ENCODE measurements around the gene ZNF772. TPM values are rescaled to one million over a fixed set of nuclear protein-coding genes. Genes with fewer than 3 reads are reported as not detected.
"Not testable (repeated sequence)": the region's sequence is repeated elsewhere in the genome, so short reads cannot be mapped to it uniquely, and the experiment has no call there.

The ZNF772 gene
- total RNA-seq, 2 donors from 2014 or later, result 2.7 to 6.6 TPM

DNA sequence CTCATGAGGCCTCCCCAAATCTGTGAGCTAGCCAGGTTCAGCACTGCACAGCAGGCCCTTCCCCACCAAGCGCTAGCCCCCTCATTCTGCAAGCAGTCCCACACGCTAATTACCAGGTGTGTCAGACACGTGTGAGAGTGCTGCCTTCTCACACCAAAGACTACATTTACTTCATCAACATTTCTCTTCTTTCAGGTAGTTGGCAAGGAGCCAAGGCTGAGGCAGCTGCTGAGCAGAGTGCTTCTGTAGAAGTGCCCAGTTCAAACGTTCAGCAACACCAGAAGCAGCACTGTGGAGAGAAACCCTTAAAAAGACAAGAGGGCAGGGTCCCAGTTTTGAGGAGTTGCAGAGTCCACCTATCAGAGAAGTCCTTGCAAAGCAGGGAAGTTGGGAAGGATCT lies 28.8 kb upstream of the ZNF772 start:
- H3K27me3 ChIP-seq (replicated peaks; ENCODE audit: insufficient read depth), result no peaks in the 10 kb centered on the region
- DNase-seq (ENCODE audit: low spot score), result no peak
- no peak overlapping the region for H3K27ac ChIP-seq
- peaks cover 42% of the 10 kb centered on the region for H3K9me3 ChIP-seq
- H3K4me3 ChIP-seq, result no peak overlapping the region
- no peak for ATAC-seq (ENCODE audit: insufficient number of reproducible peaks, low FRiP score, low read depth)
- TF ChIP-seq, protein P1, sequence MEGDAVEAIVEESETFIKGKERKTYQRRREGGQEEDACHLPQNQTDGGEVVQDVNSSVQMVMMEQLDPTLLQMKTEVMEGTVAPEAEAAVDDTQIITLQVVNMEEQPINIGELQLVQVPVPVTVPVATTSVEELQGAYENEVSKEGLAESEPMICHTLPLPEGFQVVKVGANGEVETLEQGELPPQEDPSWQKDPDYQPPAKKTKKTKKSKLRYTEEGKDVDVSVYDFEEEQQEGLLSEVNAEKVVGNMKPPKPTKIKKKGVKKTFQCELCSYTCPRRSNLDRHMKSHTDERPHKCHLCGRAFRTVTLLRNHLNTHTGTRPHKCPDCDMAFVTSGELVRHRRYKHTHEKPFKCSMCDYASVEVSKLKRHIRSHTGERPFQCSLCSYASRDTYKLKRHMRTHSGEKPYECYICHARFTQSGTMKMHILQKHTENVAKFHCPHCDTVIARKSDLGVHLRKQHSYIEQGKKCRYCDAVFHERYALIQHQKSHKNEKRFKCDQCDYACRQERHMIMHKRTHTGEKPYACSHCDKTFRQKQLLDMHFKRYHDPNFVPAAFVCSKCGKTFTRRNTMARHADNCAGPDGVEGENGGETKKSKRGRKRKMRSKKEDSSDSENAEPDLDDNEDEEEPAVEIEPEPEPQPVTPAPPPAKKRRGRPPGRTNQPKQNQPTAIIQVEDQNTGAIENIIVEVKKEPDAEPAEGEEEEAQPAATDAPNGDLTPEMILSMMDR (IDR thresholded peaks at IDR 0.05), result no peak
- peaks cover 44% of the 10 kb centered on the region for H3K36me3 ChIP-seq
- peaks cover 0 to 2% of the 10 kb centered on the region in 2 donors for H3K4me1 ChIP-seq (ENCODE audit: control insufficient read depth in 1 of 2, low read depth in 2 of 2)

DNA sequence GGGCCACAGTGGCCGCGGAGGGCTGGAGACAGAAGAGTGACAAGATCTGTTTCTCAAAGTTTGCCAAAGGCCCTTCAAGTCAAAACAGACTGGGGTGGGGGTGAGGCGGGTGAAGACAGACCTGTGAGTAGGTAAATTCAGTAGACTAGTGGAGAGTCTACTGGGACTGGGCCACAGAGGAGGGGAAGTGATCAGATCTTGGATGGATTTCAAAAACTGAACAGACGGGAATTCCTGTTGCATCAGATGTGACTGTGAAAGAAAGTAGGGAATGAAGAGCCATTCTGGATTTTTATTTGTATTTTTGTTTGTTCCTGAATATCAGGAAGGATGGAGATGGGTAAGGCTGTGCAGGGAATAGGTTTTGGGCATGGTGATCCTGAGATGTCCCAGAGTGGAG lies 23.0 kb upstream of the ZNF772 start:
- H3K4me3 ChIP-seq, result peak overlapping the region; percentile 84
- peaks cover 26% of the 10 kb centered on the region for H3K9me3 ChIP-seq
- ATAC-seq (ENCODE audit: insufficient number of reproducible peaks, low FRiP score, low read depth), result not testable (repeated sequence)

DNA sequence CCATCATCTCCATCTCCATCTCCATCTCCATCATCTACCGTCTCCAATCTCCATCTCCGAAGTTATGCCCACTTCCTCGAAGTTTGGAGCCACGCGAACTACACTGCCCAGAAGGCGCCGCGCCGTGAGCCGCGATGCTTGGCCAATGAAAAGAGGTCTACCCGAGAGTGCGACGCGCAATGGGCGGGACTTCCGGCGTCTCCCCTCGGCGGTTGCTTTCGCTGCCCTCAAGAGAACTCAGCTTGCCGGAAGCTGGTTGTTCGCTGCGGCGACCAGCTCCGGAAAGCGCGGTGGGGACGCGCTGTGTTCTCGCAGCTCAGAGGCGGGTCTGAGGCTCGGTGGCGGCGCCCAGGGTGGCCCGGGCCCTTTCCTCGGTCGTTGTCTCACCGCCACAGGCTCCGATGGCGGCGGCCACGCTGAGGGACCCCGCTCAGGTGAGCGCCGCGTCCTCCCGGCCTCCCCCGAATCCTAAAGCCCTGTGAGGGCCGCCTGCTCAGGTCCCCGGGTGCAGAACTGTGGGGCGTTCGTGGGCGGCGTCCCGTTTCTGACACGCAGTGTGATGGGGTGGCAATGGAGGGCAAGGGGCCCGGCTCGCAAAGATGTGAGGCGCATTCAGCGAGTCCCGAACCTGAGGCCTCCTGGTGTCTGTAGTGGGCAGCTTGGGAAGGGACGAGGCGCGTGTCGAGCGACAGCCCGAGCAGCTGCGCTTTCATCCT lies 22.5 kb upstream of the ZNF772 start, which contains the start of gene ZNF773:
TSS of gene ZNF773 (plus strand) at position 259 of the 716 bp plus-strand sequence. CDS start at position 402, 143 bp downstream.
- peaks cover 17% of the 10 kb centered on the region for H3K36me3 ChIP-seq
- H3K9me3 ChIP-seq, result peaks cover 31% of the 10 kb centered on the region
- ATAC-seq (ENCODE audit: insufficient number of reproducible peaks, low FRiP score, low read depth) (peak; percentile 79), DNase-seq (ENCODE audit: low spot score) (peak; percentile 66)
- not testable (repeated sequence) for H3K4me1 ChIP-seq (ENCODE audit: control insufficient read depth in 1 of 2, low read depth in 2 of 2); H3K27me3 ChIP-seq (replicated peaks; ENCODE audit: insufficient read depth)
- peak within 1 kb of the TSS; percentile 65 for H3K27ac ChIP-seq
- peak within 1 kb of the TSS; percentile 84 for H3K4me3 ChIP-seq

More for the DNA sequence above, 23.0 kb upstream of the ZNF772 start:
- peaks cover 22% of the 10 kb centered on the region for H3K36me3 ChIP-seq
- not testable (repeated sequence) for H3K4me1 ChIP-seq (ENCODE audit: control insufficient read depth in 1 of 2, low read depth in 2 of 2); H3K27ac ChIP-seq; DNase-seq (ENCODE audit: low spot score); H3K27me3 ChIP-seq (replicated peaks; ENCODE audit: insufficient read depth)

DNA sequence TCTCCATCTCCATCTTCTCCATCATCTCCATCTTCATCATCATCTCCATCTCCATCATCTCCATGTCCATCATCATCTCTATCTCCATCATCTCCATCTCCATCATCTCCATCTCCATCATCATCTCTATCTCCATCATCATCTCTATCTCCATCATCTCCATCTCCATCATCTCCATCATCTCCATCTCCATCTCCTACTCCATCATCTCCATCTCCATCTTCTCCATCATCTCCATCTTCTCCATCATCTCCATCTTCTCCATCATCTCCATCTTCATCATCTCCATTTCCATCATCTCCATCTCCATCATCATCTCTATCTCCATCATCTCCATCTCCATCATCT lies 21.9 kb upstream of the ZNF772 start:
- not testable (repeated sequence) for ATAC-seq (ENCODE audit: insufficient number of reproducible peaks, low FRiP score, low read depth); H3K27me3 ChIP-seq (replicated peaks; ENCODE audit: insufficient read depth); DNase-seq (ENCODE audit: low spot score); H3K27ac ChIP-seq; H3K4me1 ChIP-seq (ENCODE audit: control insufficient read depth in 1 of 2, low read depth in 2 of 2)
- H3K9me3 ChIP-seq, result peaks cover 36% of the 10 kb centered on the region
- H3K36me3 ChIP-seq, result peaks cover 12% of the 10 kb centered on the region
- peak overlapping the region; percentile 84 for H3K4me3 ChIP-seq

DNA sequence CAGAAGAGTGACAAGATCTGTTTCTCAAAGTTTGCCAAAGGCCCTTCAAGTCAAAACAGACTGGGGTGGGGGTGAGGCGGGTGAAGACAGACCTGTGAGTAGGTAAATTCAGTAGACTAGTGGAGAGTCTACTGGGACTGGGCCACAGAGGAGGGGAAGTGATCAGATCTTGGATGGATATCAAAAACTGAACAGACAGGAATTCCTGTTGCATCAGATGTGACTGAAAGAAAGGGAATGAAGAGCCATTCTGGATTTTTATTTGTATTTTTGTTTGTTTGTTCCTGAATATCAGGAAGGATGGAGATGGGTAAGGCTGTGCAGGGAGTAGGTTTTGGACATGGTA lies 10.9 kb upstream of the ZNF772 start:
- H3K4me1 ChIP-seq (ENCODE audit: control insufficient read depth in 1 of 2, low read depth in 2 of 2); H3K27me3 ChIP-seq (replicated peaks; ENCODE audit: insufficient read depth); ATAC-seq (ENCODE audit: insufficient number of reproducible peaks, low FRiP score, low read depth); H3K27ac ChIP-seq; DNase-seq (ENCODE audit: low spot score): not testable (repeated sequence)
- H3K4me3 ChIP-seq, result peak overlapping the region; percentile 89
- peaks cover 15% of the 10 kb centered on the region for H3K9me3 ChIP-seq
- H3K36me3 ChIP-seq, result peaks cover 31% of the 10 kb centered on the region

DNA sequence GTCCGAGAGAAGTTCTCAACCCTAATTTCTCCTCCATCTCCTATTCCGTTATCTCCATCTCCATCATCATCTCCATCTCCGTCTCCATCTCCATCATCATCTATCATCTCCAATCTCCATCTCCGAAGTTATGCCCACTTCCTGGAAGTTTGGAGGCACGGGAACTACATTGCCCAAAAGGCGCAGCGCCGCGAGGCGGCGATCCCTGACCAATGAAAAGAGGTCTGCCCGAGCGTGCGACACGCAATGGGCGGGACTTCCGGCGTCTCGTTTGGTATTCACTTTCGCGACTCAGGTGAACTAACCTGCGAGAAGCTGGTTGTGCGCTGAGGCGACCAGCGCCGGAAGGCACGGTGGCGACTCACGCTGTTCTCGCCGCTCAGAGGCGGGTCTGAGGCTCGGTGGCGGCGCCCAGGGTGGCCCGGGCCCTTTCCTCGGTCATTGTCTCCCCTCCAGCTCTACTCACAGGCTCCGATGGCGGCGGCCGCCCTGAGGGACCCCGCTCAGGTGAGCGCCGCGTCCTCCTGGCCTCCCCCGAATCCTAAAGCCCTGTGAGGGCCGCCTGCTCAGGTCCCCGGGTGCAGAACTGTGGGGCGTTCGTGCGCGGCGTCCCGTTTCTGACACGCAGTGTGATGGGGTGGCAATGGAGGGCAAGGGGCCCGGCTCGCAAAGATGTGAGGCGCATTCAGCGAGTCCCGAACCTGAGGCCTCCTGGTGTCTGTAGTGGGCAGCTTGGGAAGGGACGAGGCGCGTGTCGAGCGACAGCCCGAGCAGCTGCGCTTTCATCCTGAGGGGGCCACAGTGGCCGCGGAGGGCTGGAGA lies 10.3 kb upstream of the ZNF772 start, which contains the start of gene ZNF419:
TSS of gene ZNF419 (plus strand) at position 274 of the 822 bp plus-strand sequence. CDS start at position 475, 201 bp downstream.
- Histone ChIP-seq H3K36me3 (peaks cover 25% of the 10 kb centered on the region), H3K4me3 (peak within 1 kb of the TSS; percentile 89), H3K27ac (peak within 1 kb of the TSS in 1 of 2 donors; percentile 37)
- H3K9me3 ChIP-seq; H3K4me1 ChIP-seq (ENCODE audit: control insufficient read depth in 1 of 2, low read depth in 2 of 2); H3K27me3 ChIP-seq (replicated peaks; ENCODE audit: insufficient read depth): not testable (repeated sequence)
- DNase-seq (ENCODE audit: low spot score), result peak; percentile 54
- peak; percentile 83 for ATAC-seq (ENCODE audit: insufficient number of reproducible peaks, low FRiP score, low read depth)

DNA sequence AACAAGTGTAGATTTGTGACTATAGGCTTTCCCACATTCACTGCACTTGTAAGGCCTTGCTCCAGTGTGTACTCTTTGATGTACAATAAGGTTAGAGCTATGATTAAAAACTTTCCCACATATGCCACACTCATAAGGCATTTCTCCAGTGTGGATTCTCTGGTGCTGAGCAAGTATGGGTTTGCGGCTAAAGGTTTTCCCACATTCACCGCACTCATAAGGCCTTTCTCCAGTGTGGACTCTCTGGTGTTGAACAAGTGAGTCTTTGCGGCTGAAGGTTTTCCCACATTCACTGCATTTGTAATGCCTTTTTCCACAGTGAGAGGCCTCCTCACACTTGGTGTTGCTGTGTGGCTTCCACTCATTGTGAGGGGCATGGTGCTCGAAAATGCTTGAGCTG lies 3.7 kb downstream of the ZNF772 start:
- DNase-seq (ENCODE audit: low spot score) (no peak), ATAC-seq (ENCODE audit: insufficient number of reproducible peaks, low FRiP score, low read depth) (no peak)
- H3K9me3 ChIP-seq, result peaks cover 86% of the 10 kb centered on the region
- peaks cover 29% of the 10 kb centered on the region for H3K36me3 ChIP-seq
- no peak overlapping the region for H3K4me3 ChIP-seq
- H3K27me3 ChIP-seq (replicated peaks; ENCODE audit: insufficient read depth), result no peaks in the 10 kb centered on the region
- TF ChIP-seq, protein P1 (IDR thresholded peaks at IDR 0.05), result no peak
- H3K27ac ChIP-seq, result no peak overlapping the region
- no peaks in the 10 kb centered on the region for H3K4me1 ChIP-seq (ENCODE audit: control insufficient read depth in 1 of 2, low read depth in 2 of 2)

Data from thoracic aorta (tissue), 2 donors.